SIG-M5 treated with dmso at 0.1 percent for 504 hours (cell line): Measurements from ENCODE around the gene TLCD3B.

Experiments
- DNase-seq: peaks from one replicate; lab custom pipeline; 2025; ENCODE audit not compliant: unreplicated experiment; lab: John Stamatoyannopoulos, UW

TLCD3B gene

GRCh38 chr16:30030841-30031413 lies at the start of gene TLCD3B:
Gene TLCD3B (minus strand): TSS chr16:30031271. CDS start chr16:30030527, 744 bp downstream.
- DNase-seq, result no peak

GRCh38 chr16:30079480-30079879 lies 48.4 kb upstream of the TLCD3B start:
- no peak for DNase-seq

GRCh38 chr16:30078744-30079143 lies 47.7 kb upstream of the TLCD3B start:
- DNase-seq, result no peak

GRCh38 chr16:30077656-30078055 lies 46.6 kb upstream of the TLCD3B start:
- DNase-seq, result no peak

- DNase-seq, result no peak
These were observed 45.3 kb upstream of the TLCD3B start for GRCh38 chr16:30076276-30076791.

- DNase-seq, result peak; percentile 85
These were observed 44.6 kb upstream of the TLCD3B start, which contains the start of gene PPP4C for GRCh38 chr16:30075503-30076275. Gene PPP4C (plus strand): TSS chr16:30075994. CDS start chr16:30076378, 384 bp downstream.

GRCh38 chr16:30070490-30070889 lies 39.4 kb upstream of the TLCD3B start:
- DNase-seq, result no peak

GRCh38 chr16:30069611-30070462 lies 38.8 kb upstream of the TLCD3B start:
- no peak for DNase-seq

- peak; percentile 30 for DNase-seq
These were observed 37.9 kb upstream of the TLCD3B start for GRCh38 chr16:30068750-30069610.

- DNase-seq, result no peak
These were observed 37.3 kb upstream of the TLCD3B start for GRCh38 chr16:30068333-30068732.

GRCh38 chr16:30067584-30067916 lies 36.5 kb upstream of the TLCD3B start:
- no peak for DNase-seq

GRCh38 chr16:30066761-30067583 lies 35.9 kb upstream of the TLCD3B start:
- no peak for DNase-seq

- DNase-seq, result peak; percentile 53
These were observed 35.1 kb upstream of the TLCD3B start for GRCh38 chr16:30065943-30066760.

- DNase-seq, result peak; percentile 97
These were observed 34.3 kb upstream of the TLCD3B start, which contains the start of gene ALDOA for GRCh38 chr16:30065102-30065942. Gene ALDOA (plus strand): TSS chr16:30065760. CDS start chr16:30066898, 1,138 bp downstream.

GRCh38 chr16:30064729-30065101 lies 33.6 kb upstream of the TLCD3B start:
- DNase-seq, result no peak

- peak; percentile 79 for DNase-seq
These were observed 33.0 kb upstream of the TLCD3B start for GRCh38 chr16:30063893-30064728.

- DNase-seq, result no peak
These were observed 32.3 kb upstream of the TLCD3B start for GRCh38 chr16:30063278-30063892.
